GM18519 (cell line): ENCODE measurements around the gene WDR37.
"Not testable (repeated sequence)": the region's sequence is repeated elsewhere in the genome, so short reads cannot be mapped to it uniquely, and the experiment has no call there.

ENCODE experiments used
- ATAC-seq: cut with Tn5 transposase; IDR thresholded peaks from one replicate; pipeline ENCODE4 v1.9.1; 2021; ENCODE audit warnings: mild to moderate bottlenecking, moderate library complexity; ENCODE audit not compliant: unreplicated experiment, low FRiP score

The WDR37 gene

GRCh38 chr10:1056326-1057105 lies at the start of gene WDR37:
Gene WDR37 (plus strand): TSS chr10:1056385. CDS start chr10:1072156, 15,771 bp downstream.
- ATAC-seq: peak; percentile 78

- ATAC-seq: no peak
These were observed 49.6 kb upstream of the WDR37 start for GRCh38 chr10:1006573-1006972.

- no peak for ATAC-seq
These were observed 48.6 kb upstream of the WDR37 start for GRCh38 chr10:1007583-1007982.

- no peak for ATAC-seq
These were observed 47.1 kb upstream of the WDR37 start for GRCh38 chr10:1009071-1009494.

- ATAC-seq: not testable (repeated sequence)
These were observed 46.2 kb upstream of the WDR37 start for GRCh38 chr10:1009947-1010346.

GRCh38 chr10:1010703-1011102 lies 45.5 kb upstream of the WDR37 start:
- no peak for ATAC-seq

GRCh38 chr10:1011696-1012095 lies 44.5 kb upstream of the WDR37 start:
- ATAC-seq: no peak

- ATAC-seq: no peak
These were observed 40.5 kb upstream of the WDR37 start for GRCh38 chr10:1015688-1016087.

GRCh38 chr10:1019362-1019761 lies 36.8 kb upstream of the WDR37 start:
- no peak for ATAC-seq

GRCh38 chr10:1020460-1020859 lies 35.7 kb upstream of the WDR37 start:
- ATAC-seq: no peak

- no peak for ATAC-seq
These were observed 35.2 kb upstream of the WDR37 start for GRCh38 chr10:1020958-1021357.

GRCh38 chr10:1022413-1022812 lies 33.8 kb upstream of the WDR37 start:
- no peak for ATAC-seq

GRCh38 chr10:1024103-1024502 lies 32.1 kb upstream of the WDR37 start:
- no peak for ATAC-seq

GRCh38 chr10:1025683-1026082 lies 30.5 kb upstream of the WDR37 start, which contains the start of gene IDI2:
Gene IDI2 (minus strand): TSS chr10:1025859. CDS start chr10:1024723, 1,136 bp downstream.
- no peak for ATAC-seq

- ATAC-seq: no peak
These were observed 29.6 kb upstream of the WDR37 start for GRCh38 chr10:1026578-1026977.

GRCh38 chr10:1029838-1030237 lies 26.3 kb upstream of the WDR37 start:
- no peak for ATAC-seq

- no peak for ATAC-seq
These were observed 22.6 kb upstream of the WDR37 start for GRCh38 chr10:1033601-1034000.

- ATAC-seq: no peak
These were observed 21.4 kb upstream of the WDR37 start for GRCh38 chr10:1034758-1035157.

- ATAC-seq: no peak
These were observed 21.0 kb upstream of the WDR37 start for GRCh38 chr10:1035201-1035600.

- ATAC-seq: peak; percentile 63
These were observed 19.8 kb upstream of the WDR37 start for GRCh38 chr10:1036341-1036791.

- ATAC-seq: no peak
These were observed 19.1 kb upstream of the WDR37 start for GRCh38 chr10:1037098-1037497.

GRCh38 chr10:1038769-1039168 lies 17.4 kb upstream of the WDR37 start:
- ATAC-seq: not testable (repeated sequence)
